ENCODE measurements around the gene DNAJB1. TPM values are rescaled to one million over a fixed set of nuclear protein-coding genes. Genes with fewer than 3 reads are reported as not detected.
A peak's percentile ranks its signal among the peaks of the same experiment; 100 is the strongest.

DNAJB1 gene
- total and polyA plus RNA-seq, 2 of the 13 experiments (the other 11 are each of a cell fraction or from before 2014, with no cell fraction given): 87.5 to 97.3 TPM

GRCh38 chr19:14519860-14520407 lies 1.7 kb upstream of the DNAJB1 start (continued):
- TF ChIP-seq AKNA (CRISPR knock-in tag; IDR thresholded peaks at IDR 0.05; ENCODE audit: borderline replicate concordance): no peak
- TF ChIP-seq SIN3B (IDR thresholded peaks at IDR 0.05; ENCODE audit: low read length): no peak
- peak; percentile 82 for TF ChIP-seq CCAR2 (optimal IDR thresholded peaks at IDR 0.05; ENCODE audit: low read depth, low read length)
- no peak for TF ChIP-seq JDP2 (CRISPR knock-in tag; IDR thresholded peaks at IDR 0.05; ENCODE audit: borderline replicate concordance)
- TF ChIP-seq ZBTB7A (CRISPR knock-in tag; IDR thresholded peaks at IDR 0.05): no peak
- TF ChIP-seq PBX3 (CRISPR knock-in tag; IDR thresholded peaks at IDR 0.05; ENCODE audit: borderline replicate concordance): no peak
- TF ChIP-seq ISL2 (CRISPR knock-in tag; IDR thresholded peaks at IDR 0.05): peak; percentile 90
- TF ChIP-seq JUND (CRISPR knock-in tag; IDR thresholded peaks at IDR 0.05): 0 out of 2 replicates have a peak, but pooled peaks have one; percentile 50
- TF ChIP-seq YY1 (IDR thresholded peaks at IDR 0.05; ENCODE audit: insufficient read depth, insufficient replicate concordance, low read depth, low read length): peak; percentile 9
- no peak for TF ChIP-seq ZBTB8A (CRISPR knock-in tag; IDR thresholded peaks at IDR 0.05; ENCODE audit: borderline replicate concordance, low read depth)
- TF ChIP-seq ATF5 (CRISPR knock-in tag; IDR thresholded peaks at IDR 0.05; ENCODE audit: low read depth): no peak
- TF ChIP-seq TEAD3 (CRISPR knock-in tag; optimal IDR thresholded peaks at IDR 0.05; ENCODE audit: borderline replicate concordance): peak; percentile 86
- no peak for TF ChIP-seq SSRP1 (CRISPR knock-in tag; IDR thresholded peaks at IDR 0.05)
- no peak for TF ChIP-seq ZNF550 (CRISPR knock-in tag; IDR thresholded peaks at IDR 0.05; ENCODE audit: borderline replicate concordance)
- TF ChIP-seq ZNF557 (CRISPR knock-in tag; IDR thresholded peaks at IDR 0.05): no peak
- peak; percentile 66; the same call in 1 of the 2 replicates for TF ChIP-seq ZNF414 (CRISPR knock-in tag; IDR thresholded peaks at IDR 0.05)
- TF ChIP-seq U2AF2 (IDR thresholded peaks at IDR 0.05; ENCODE audit: low read depth, low read length): no peak
- peak; percentile 90 for TF ChIP-seq GATAD2A (CRISPR knock-in tag; IDR thresholded peaks at IDR 0.05)
- TF ChIP-seq TEAD2 (CRISPR knock-in tag; IDR thresholded peaks at IDR 0.05): no peak
- TF ChIP-seq ZFP36L2 (CRISPR knock-in tag; IDR thresholded peaks at IDR 0.05): no peak
- TF ChIP-seq ZNF34 (CRISPR knock-in tag; IDR thresholded peaks at IDR 0.05; ENCODE audit: borderline replicate concordance): no peak
- no peak for TF ChIP-seq ZNF136 (CRISPR knock-in tag; IDR thresholded peaks at IDR 0.05; ENCODE audit: low read depth)
- no peak for TF ChIP-seq ZNF563 (CRISPR knock-in tag; IDR thresholded peaks at IDR 0.05)
- peak; percentile 25; the same call in 1 of the 2 replicates for TF ChIP-seq PHF8 (CRISPR knock-in tag; IDR thresholded peaks at IDR 0.05)
- TF ChIP-seq ZNF616 (CRISPR knock-in tag; IDR thresholded peaks at IDR 0.05; ENCODE audit: low read depth): no peak
- peak; percentile 66; the same call in 1 of the 2 replicates for TF ChIP-seq SIX4 (CRISPR knock-in tag; IDR thresholded peaks at IDR 0.05)
